GM12878 (cell line): ENCODE measurements around the gene SAMSN1. TPM values are rescaled to one million over a fixed set of nuclear protein-coding genes. Genes with fewer than 3 reads are reported as not detected.

ENCODE experiments used
- ATAC-seq: fragments of 200-7000 bp; cut with Tn5 transposase; 3 replicates; pipeline ENCODE4 v1.9.1; 2020; ENCODE audit warnings: mild to moderate bottlenecking, moderate library complexity
- BruUV-seq: library from RNA; stranded (reverse); fragments of 400-500 nt; replicated peaks from 2 replicates; lab custom pipeline; 2021; lab: Mats Ljungman, UMichigan
- CTCF ChIA-PET: fragments of 300-600 bp; sonication (Branson Sonifier 250); formaldehyde crosslinking; extraction: SDS; loops from one replicate; lab custom pipeline; 2021; ENCODE audit warnings: inconsistent platforms; lab: Yijun Ruan, JAX
- POLR2A ChIA-PET: fragments of 350-600 bp; formaldehyde crosslinking; extraction: SDS; loops from one replicate; lab custom pipeline; 2021; ENCODE audit warnings: inconsistent platforms; lab: Charles Lee
- RAD21 ChIA-PET: fragments of 300-600 bp; sonication (Branson Sonifier 250); formaldehyde crosslinking; loops from one replicate; lab custom pipeline; 2023; ENCODE audit warnings: antibody characterized with exemption; ENCODE audit not compliant: unreplicated experiment; lab: Charles Lee
- SMC1A ChIA-PET: fragments of 300-600 bp; sonication (Branson Sonifier 250); formaldehyde crosslinking; loops from one replicate; lab custom pipeline; 2023; ENCODE audit not compliant: unreplicated experiment, uncharacterized antibody; lab: Charles Lee
- DNase-seq: peaks from one replicate; pipeline ENCODE4 v3.0.0-alpha.2; 2011; ENCODE audit warnings: low read depth, low spot score
- FAIRE-seq: peaks from 3 replicates; lab custom pipeline; 2011; peaks lifted over from hg19 to GRCh38; lab: Jason Lieb, UNC
- H2AFZ ChIP-seq: 2 replicates; pipeline ENCODE4 v1.6.0; 2011; ENCODE audit warnings: low read depth, low read length, control low read depth; ENCODE audit not compliant: control insufficient read depth
- H3K27ac ChIP-seq: 2 replicates; pipeline ENCODE4 v1.5.1; 2011; ENCODE audit warnings: control low read depth; ENCODE audit not compliant: control insufficient read depth, insufficient read depth
- H3K27me3 ChIP-seq, 2 experiments: replicated peaks in 1 of 2; 2 replicates each; pipeline versions ENCODE4 v1.6.0 to v1.6.1; 2011; ENCODE audit warnings: low read length in 1 of 2; ENCODE audit not compliant: control insufficient read depth in 2 of 2, insufficient read depth in 2 of 2
- H3K36me3 ChIP-seq, 2 experiments: 2 replicates each; pipeline ENCODE4 v1.5.1; 2011; ENCODE audit warnings: low read length in 1 of 2; ENCODE audit not compliant: control insufficient read depth in 2 of 2, insufficient read depth in 2 of 2
- H3K4me1 ChIP-seq: 2 replicates; pipeline ENCODE4 v1.6.1; 2011; ENCODE audit warnings: mild to moderate bottlenecking, low read length, moderate library complexity, mixed read lengths; ENCODE audit not compliant: control insufficient read depth, insufficient read depth
- H3K4me2 ChIP-seq: 2 replicates; pipeline ENCODE4 v1.6.0; 2011; ENCODE audit warnings: control low read depth; ENCODE audit not compliant: control insufficient read depth, insufficient read depth
- H3K4me3 ChIP-seq: fragments of 200-600 bp; sonication (generic); 2 replicates; pipeline ENCODE4 v1.5.1; 2016
- H3K79me2 ChIP-seq: 2 replicates; pipeline ENCODE4 v1.6.0; 2011; ENCODE audit warnings: low read length; ENCODE audit not compliant: control insufficient read depth, insufficient read depth
- H3K9ac ChIP-seq: 2 replicates; pipeline ENCODE4 v1.8.0; 2011; ENCODE audit warnings: low read length, control low read depth, mixed read lengths; ENCODE audit not compliant: control insufficient read depth, insufficient read depth
- H3K9me3 ChIP-seq: replicated peaks from 3 replicates; pipeline ENCODE4 v1.5.1; 2011; ENCODE audit warnings: mild to moderate bottlenecking, low read length; ENCODE audit not compliant: control insufficient read depth, insufficient read depth
- H4K20me1 ChIP-seq: 2 replicates; pipeline ENCODE4 v1.6.0; 2011; ENCODE audit not compliant: control insufficient read depth, insufficient read depth
- BACH1 ChIP-seq: fragments of 450-650 bp; IDR thresholded peaks from 2 replicates; pipeline ENCODE4 v1.6.1; 2017; ENCODE audit warnings: mild to moderate bottlenecking, borderline replicate concordance
- CBFB ChIP-seq: IDR thresholded peaks from 2 replicates; pipeline ENCODE4 v1.6.1; 2016; ENCODE audit warnings: antibody characterized with exemption, low read depth
- FOXM1 ChIP-seq: IDR thresholded peaks from 2 replicates; pipeline ENCODE4 v1.6.1; 2012; ENCODE audit warnings: low read depth, mild to moderate bottlenecking, inconsistent platforms, low read length, moderate library complexity
- HDGF ChIP-seq: fragments of 450-650 bp; IDR thresholded peaks from 2 replicates; pipeline ENCODE4 v1.6.1; 2016; ENCODE audit warnings: antibody characterized with exemption
- IKZF2 ChIP-seq, 2 experiments: fragments of 450-650 bp; IDR thresholded peaks; 2 replicates each; pipeline ENCODE4 v1.6.1; 2017; ENCODE audit warnings: mild to moderate bottlenecking in 2 of 2, moderate library complexity in 2 of 2
- IRF4 ChIP-seq: IDR thresholded peaks from 2 replicates; pipeline ENCODE4 v1.6.1; 2011; ENCODE audit warnings: low read depth, low read length
- IRF5 ChIP-seq: fragments of 450-650 bp; IDR thresholded peaks from 2 replicates; pipeline ENCODE4 v1.6.1; 2017; ENCODE audit warnings: borderline replicate concordance
- MXI1 ChIP-seq: fragments of 150-350 bp; IDR thresholded peaks from 2 replicates; pipeline ENCODE4 v1.6.1; 2011; ENCODE audit warnings: low read depth, mild to moderate bottlenecking, inconsistent platforms, low read length, improper control_type of control experiment
- MYB ChIP-seq: fragments of 150-350 bp; IDR thresholded peaks from 2 replicates; pipeline ENCODE4 v1.6.1; 2014; ENCODE audit warnings: mild to moderate bottlenecking, low read depth, low read length, borderline replicate concordance
- NFYB ChIP-seq: IDR thresholded peaks from 2 replicates; pipeline ENCODE4 v1.6.1; 2011; ENCODE audit warnings: low read depth, mild to moderate bottlenecking, low read length, improper control_type of control experiment, moderate library complexity; ENCODE audit not compliant: insufficient read depth
- PAX5 ChIP-seq: IDR thresholded peaks from 2 replicates; pipeline ENCODE4 v1.6.1; 2011; ENCODE audit warnings: low read depth, low read length, borderline replicate concordance
- PML ChIP-seq: IDR thresholded peaks from 2 replicates; pipeline ENCODE4 v1.6.1; 2012; ENCODE audit warnings: low read length, inconsistent platforms
- RAD51 ChIP-seq: fragments of 450-650 bp; IDR thresholded peaks from 2 replicates; pipeline ENCODE4 v1.6.1; 2016; ENCODE audit warnings: moderate library complexity, mild to moderate bottlenecking, inconsistent platforms
- ZNF622 ChIP-seq: fragments of 450-650 bp; IDR thresholded peaks from 2 replicates; pipeline ENCODE4 v1.6.1; 2017; ENCODE audit warnings: mild to moderate bottlenecking, inconsistent platforms
- WGBS: methylation state at CpG from one replicate; pipeline ENCODE4 v1.1.6; 2016; ENCODE audit warnings: low lambda C conversion rate; ENCODE audit not compliant: insufficient replicate concordance, insufficient coverage; ENCODE audit errors: missing lambda C conversion rate; 5-methylcytosine and 5-hydroxymethylcytosine counted together
- in situ Hi-C: fragments of 300-500 bp; cut with MboI; formaldehyde crosslinking; loops from 9 replicates; pipeline ENCODE4 v1.14.3; 2018; ENCODE audit warnings: mixed read lengths
- intact Hi-C: fragments of 100-400 bp; cut with micrococcal nuclease; formaldehyde crosslinking; loops from one replicate; pipeline ENCODE4 v1.14.2; 2022; ENCODE audit not compliant: unreplicated experiment
- polyA plus RNA-seq, 11 experiments: library from polyadenylated mRNA; depleted of rRNA in 4 of 11; unstranded in 6 of 11; stranded (reverse) in 5 of 11; fragments of >200 nt; fragmentation: Nextera tagmentation in 4 of 11; fragmentation: Illumina TruSeq in 1 of 11; extraction: Ambion mirVana in 4 of 11; extraction: Trizol in 1 of 11; gene quantifications; 1 replicate in 1 of 11; 2 replicates in 10 of 11; pipeline versions ENCODE4 v1.2.1 to v1.2.3, GENCODE V29; 2011 to 2016; ENCODE audit warnings: inconsistent platforms in 2 of 11, missing spikeins in 2 of 11, low read depth in 1 of 11
- total RNA-seq, 4 experiments: library from RNA; depleted of rRNA in 3 of 4; stranded (reverse); fragments of >200 nt in 3 of 4; fragmentation: Illumina TruSeq in 1 of 4; extraction: Trizol in 1 of 4; gene quantifications; 2 replicates each; pipeline versions ENCODE4 v1.2.1 to v1.2.3, GENCODE V29; 2013 to 2021
- TF ChIP-seq, protein P1 (sequence below): IDR thresholded peaks from 2 replicates; pipeline ENCODE4 v1.6.1; 2012; ENCODE audit warnings: low read length, inconsistent platforms
- TF ChIP-seq, protein P2 (sequence below): IDR thresholded peaks from 2 replicates; pipeline ENCODE4 v1.6.1; 2012; ENCODE audit warnings: low read depth, low read length, improper control_type of control experiment
- TF ChIP-seq, protein P3 (sequence below): fragments of 450-650 bp; IDR thresholded peaks from 2 replicates; pipeline ENCODE4 v1.6.1; 2017; ENCODE audit warnings: mild to moderate bottlenecking, low read depth, inconsistent platforms; ENCODE audit not compliant: poor library complexity, severe bottlenecking
- TF ChIP-seq, protein P4 (sequence below): IDR thresholded peaks from 2 replicates; pipeline ENCODE4 v1.6.1; 2011; ENCODE audit warnings: borderline replicate concordance, low read depth, mild to moderate bottlenecking, moderate library complexity, mixed read lengths, low read length; ENCODE audit not compliant: insufficient read depth; ENCODE audit errors: extremely low read length

Gene SAMSN1
- total and polyA plus RNA-seq, 10 of the 15 experiments (the other 5 are each of a cell fraction or from before 2014, with no cell fraction given): 23.2 to 102 (median 44.9) TPM

GRCh38 chr21:14550135-14550534 lies 4.0 kb upstream of the SAMSN1 start:
- H2AFZ ChIP-seq: peak overlapping the region; percentile 5; the same call in 1 of the 2 replicates
- no peaks in the 10 kb centered on the region for H3K27me3 ChIP-seq
- no peak for ATAC-seq
- no peak overlapping the region for H3K27ac ChIP-seq
- H3K4me2 ChIP-seq: no peak overlapping the region
- H4K20me1 ChIP-seq: no peaks in the 10 kb centered on the region
- POLR2A ChIA-PET: no interaction called here
- no peak for DNase-seq
- TF ChIP-seq, protein P1, sequence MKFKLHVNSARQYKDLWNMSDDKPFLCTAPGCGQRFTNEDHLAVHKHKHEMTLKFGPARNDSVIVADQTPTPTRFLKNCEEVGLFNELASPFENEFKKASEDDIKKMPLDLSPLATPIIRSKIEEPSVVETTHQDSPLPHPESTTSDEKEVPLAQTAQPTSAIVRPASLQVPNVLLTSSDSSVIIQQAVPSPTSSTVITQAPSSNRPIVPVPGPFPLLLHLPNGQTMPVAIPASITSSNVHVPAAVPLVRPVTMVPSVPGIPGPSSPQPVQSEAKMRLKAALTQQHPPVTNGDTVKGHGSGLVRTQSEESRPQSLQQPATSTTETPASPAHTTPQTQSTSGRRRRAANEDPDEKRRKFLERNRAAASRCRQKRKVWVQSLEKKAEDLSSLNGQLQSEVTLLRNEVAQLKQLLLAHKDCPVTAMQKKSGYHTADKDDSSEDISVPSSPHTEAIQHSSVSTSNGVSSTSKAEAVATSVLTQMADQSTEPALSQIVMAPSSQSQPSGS: no peak
- TF ChIP-seq, protein P2, sequence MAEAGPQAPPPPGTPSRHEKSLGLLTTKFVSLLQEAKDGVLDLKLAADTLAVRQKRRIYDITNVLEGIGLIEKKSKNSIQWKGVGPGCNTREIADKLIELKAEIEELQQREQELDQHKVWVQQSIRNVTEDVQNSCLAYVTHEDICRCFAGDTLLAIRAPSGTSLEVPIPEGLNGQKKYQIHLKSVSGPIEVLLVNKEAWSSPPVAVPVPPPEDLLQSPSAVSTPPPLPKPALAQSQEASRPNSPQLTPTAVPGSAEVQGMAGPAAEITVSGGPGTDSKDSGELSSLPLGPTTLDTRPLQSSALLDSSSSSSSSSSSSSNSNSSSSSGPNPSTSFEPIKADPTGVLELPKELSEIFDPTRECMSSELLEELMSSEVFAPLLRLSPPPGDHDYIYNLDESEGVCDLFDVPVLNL: no peak
- TF ChIP-seq ZNF622 (no peak), RAD51 (no peak), HDGF (no peak), IKZF2 (IDR thresholded peaks at IDR 0.05) (no peak), FOXM1 (no peak), NFYB (no peak), MXI1 (no peak), PML (no peak), IRF5 (no peak), CBFB (no peak), PAX5 (no peak), BACH1 (no peak), MYB (no peak), IRF4 (no peak)
- TF ChIP-seq, protein P3, sequence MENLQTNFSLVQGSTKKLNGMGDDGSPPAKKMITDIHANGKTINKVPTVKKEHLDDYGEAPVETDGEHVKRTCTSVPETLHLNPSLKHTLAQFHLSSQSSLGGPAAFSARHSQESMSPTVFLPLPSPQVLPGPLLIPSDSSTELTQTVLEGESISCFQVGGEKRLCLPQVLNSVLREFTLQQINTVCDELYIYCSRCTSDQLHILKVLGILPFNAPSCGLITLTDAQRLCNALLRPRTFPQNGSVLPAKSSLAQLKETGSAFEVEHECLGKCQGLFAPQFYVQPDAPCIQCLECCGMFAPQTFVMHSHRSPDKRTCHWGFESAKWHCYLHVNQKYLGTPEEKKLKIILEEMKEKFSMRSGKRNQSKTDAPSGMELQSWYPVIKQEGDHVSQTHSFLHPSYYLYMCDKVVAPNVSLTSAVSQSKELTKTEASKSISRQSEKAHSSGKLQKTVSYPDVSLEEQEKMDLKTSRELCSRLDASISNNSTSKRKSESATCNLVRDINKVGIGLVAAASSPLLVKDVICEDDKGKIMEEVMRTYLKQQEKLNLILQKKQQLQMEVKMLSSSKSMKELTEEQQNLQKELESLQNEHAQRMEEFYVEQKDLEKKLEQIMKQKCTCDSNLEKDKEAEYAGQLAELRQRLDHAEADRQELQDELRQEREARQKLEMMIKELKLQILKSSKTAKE: no peak
- TF ChIP-seq, protein P4, sequence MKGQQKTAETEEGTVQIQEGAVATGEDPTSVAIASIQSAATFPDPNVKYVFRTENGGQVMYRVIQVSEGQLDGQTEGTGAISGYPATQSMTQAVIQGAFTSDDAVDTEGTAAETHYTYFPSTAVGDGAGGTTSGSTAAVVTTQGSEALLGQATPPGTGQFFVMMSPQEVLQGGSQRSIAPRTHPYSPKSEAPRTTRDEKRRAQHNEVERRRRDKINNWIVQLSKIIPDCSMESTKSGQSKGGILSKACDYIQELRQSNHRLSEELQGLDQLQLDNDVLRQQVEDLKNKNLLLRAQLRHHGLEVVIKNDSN: no peak
- H3K79me2 ChIP-seq: peaks cover 13% of the 10 kb centered on the region
- no TSS peak for BruUV-seq
- H3K4me3 ChIP-seq: no peak overlapping the region
- H3K9ac ChIP-seq: no peak overlapping the region
- in situ Hi-C loops (no loop called here), intact Hi-C loops (no loop called here)
- WGBS: 95% methylated on average over 3 of the region's 3 CpGs
- SMC1A ChIA-PET: interaction anchor here (0.7 to 1.9 kb wide), 13 partner anchors 9 to 178 kb away, joined by 3 to 13 read pairs (median 5); no protein-coding TSS in a partner anchor
- CTCF ChIA-PET: interaction anchor here (0.7 to 1.3 kb wide), 4 partner anchors 9 to 186 kb away, joined by 3 read pairs; no protein-coding TSS in a partner anchor
- FAIRE-seq: no peak
- H3K36me3 ChIP-seq: no peaks in the 10 kb centered on the region
- RAD21 ChIA-PET: interaction anchor here (1.0 to 1.1 kb wide), 2 partner anchors 9 to 17 kb away, joined by 3 read pairs; no protein-coding TSS in a partner anchor
- no peaks in the 10 kb centered on the region; the same call in 2 of the 3 replicates for H3K9me3 ChIP-seq
- H3K4me1 ChIP-seq: peaks cover 12% of the 10 kb centered on the region; the same call in 1 of the 2 replicates
